Activated CD4-positive, alpha-beta T cell treated with anti-CD3 and anti-CD28 coated beads, Interleukin-2, amount 50 U/mL, for 24 hours (primary cell): ENCODE data around the gene HS6ST3.

Experiments
- DNase-seq, 2 donors: peaks; one replicate each; pipeline ENCODE4 v3.0.0-alpha.2; 2020; ENCODE audit warnings: low read depth in 1 of 2, low spot score in 1 of 2

Gene HS6ST3

GRCh38 chr13:96819375-96819774 is 729.5 kb downstream of the HS6ST3 start:
- DNase-seq = no peak

DNA sequence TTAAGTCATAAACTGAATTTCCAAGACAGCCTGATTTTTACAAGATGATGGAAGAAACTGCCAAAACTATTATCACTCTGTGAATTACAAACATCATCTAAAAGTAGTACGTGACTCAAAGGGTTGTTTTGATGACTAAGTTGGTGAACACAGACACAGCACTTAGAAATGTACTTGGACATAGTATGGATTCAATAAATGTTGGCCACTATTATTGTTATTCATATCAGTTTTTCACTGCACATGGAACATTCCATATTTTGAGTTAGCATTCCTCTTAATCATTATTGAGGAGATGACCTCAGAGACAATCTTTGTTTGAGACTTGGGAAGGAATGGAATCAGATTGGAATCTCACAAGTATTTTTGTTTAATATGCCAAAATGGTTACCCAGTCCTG is 731.5 kb downstream of the HS6ST3 start:
- DNase-seq = no peak

GRCh38 chr13:96821971-96822370 is 732.1 kb downstream of the HS6ST3 start:
- DNase-seq = no peak

GRCh38 chr13:96822895-96823294 is 733.0 kb downstream of the HS6ST3 start:
- no peak for DNase-seq

DNA sequence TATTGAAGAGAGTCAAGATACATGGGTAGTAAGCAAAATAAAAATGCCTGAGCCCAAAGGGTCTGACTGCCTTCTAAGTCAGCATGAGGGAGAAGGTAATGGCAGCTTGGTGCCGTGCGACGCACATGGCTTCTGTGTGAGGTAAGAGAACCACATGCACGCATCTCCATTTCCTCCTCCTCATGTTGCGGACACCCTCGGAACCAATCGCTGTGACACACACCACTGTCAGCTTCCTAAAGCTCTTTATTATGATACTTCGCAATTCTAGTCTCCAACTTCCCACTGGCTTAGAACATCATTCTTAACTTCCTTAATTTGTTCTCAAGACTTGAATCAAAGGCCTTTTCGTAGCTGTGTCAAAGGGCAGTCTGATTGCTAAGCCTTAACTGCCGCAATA is 734.2 kb downstream of the HS6ST3 start:
- DNase-seq = no peak

DNA sequence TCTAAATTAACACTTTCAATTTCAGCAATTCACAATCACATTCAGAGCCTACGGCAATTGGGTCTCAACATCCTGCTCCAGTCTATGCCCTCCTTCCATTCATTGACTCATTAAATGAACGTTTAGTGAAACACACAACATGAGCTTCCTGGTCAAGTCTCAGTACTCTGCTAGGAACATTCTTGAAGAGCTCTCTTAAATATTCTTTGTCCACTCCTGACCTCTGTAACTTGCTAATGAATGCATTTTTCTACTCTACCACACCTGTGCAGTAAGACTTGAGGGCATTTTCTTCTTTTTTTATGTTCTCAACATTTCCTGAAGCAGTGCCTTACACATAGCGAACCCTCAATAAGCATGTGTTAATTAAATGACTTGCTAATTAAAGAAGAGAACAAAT is 735.7 kb downstream of the HS6ST3 start:
- no peak for DNase-seq

- DNase-seq = no peak
These were observed 744.7 kb downstream of the HS6ST3 start for GRCh38 chr13:96834626-96835025.

GRCh38 chr13:96835546-96835945 is 745.6 kb downstream of the HS6ST3 start:
- no peak for DNase-seq

DNA sequence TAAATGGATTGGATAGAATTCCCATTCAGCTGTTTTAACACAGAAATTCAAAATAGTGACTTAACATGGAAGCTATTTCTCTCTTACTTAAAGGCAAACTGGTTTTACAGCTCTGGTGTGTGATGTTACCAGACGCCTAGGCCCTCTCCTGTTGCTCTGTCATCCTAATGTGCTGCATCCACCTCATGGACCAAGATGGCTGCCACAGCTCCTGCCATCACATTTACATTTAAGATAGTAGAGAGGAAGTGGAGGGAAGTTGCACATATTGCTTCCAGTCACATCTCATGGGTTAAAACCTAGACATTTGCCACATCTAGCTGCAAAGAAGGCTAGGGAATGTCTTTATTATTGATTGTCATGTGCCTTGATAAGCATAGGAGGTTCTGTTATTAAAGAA is 746.8 kb downstream of the HS6ST3 start:
- no peak for DNase-seq

DNA sequence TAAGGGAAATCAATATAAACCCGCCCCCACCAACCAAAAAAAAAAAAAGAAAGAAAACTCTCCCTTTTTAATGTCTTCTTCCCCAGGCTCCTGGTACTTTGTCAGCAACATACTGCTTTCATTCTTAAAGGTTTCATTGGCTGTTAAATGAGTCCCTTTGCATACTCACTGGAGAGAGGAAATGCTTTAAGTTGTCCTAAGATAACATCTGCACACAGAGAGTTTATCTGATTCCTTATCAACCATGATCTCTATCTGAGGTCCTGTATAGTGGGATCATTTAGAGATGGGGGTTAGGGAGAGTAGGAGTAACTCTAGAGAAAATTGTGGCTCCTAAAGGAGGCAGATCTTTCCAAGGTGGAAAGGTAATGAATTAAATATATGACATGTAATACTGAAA is 747.9 kb downstream of the HS6ST3 start:
- DNase-seq = no peak

DNA sequence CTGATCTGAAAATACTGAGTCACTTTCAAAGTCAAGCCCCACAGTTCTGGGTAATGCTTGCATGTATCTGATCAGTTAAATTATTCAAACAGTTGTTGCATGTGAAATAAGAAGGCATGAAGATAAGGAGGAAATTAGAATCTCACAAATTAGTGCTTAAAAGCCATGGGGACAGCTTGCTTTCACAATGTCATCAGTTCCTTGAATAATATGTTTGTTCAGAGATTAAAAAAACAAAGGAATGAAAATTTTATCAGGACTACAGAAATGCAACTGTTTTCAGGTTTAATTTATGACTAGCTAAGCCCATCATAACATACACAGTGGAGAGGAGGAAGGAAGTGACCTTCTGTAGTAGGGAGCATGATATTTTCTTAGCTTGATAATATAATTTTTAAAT is 754.3 kb downstream of the HS6ST3 start:
- DNase-seq = no peak

- DNase-seq = no peak
These were observed 754.7 kb downstream of the HS6ST3 start for GRCh38 chr13:96844616-96845015.

DNA sequence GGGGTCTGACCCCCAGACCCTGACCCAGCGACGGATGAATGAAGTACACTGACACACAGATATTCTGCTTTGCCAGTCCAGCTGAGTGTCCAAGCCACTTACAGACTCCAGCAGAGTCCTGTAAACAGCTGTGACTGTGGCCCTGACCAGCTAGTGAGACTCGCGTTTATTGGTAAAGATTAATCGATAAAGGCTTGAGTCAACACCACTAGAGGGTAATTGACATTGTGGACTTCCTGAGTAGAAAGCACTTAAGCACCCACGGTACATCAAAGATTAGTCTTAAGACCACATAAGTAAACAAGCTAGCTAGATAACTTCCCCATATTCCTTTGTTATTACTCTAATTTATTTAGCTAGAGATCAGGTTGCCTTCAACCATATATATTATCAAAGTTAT is 758.4 kb downstream of the HS6ST3 start:
- no peak for DNase-seq

DNA sequence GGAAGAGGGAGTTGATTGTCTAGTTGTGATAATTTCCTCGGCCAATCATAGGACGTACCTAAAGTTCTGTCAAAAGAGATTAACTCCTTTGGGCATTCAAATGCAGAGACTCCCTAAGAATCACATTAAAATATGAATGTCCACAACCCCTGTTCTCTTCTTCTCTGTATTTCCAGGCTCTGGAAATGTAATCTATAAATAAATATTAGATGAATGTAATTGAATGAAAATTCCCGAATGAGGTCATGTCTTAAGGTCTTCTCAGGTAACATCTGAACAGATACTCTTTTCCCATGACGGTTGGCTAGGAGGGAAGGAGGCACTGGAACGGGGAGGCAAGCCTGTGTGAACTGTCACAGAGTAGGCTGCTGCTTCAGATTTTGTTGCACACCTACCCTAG is 759.2 kb downstream of the HS6ST3 start:
- DNase-seq = no peak

- DNase-seq = no peak
These were observed 760.7 kb downstream of the HS6ST3 start for GRCh38 chr13:96850538-96851145.

DNA sequence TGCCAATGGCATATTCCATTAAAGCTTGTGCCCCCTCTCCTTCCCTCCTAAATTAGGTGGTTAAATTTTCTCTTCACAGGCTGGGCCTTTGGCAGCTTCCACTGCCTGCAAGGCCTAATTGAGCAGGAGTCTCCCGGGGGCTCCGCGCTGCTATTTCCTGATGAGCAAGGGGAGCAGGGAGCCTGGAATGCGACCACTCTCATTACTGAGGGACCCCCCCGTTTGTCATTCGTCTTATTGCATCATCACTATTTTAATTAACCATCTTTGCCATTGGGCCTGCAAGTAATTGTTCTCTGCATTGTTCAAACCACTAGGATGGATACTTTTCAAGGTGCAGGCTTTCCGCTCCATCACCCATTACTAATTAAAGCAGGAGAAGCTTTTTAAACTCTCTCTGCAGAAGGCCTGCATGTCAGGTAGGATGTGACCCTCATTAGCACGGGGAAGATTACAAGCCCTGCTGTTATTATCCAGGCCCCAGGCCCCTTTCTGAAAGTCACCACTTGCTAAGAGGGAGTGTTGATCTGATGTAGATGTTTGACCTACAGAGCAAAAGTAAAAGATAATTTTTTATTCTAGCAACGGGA is 762.0 kb downstream of the HS6ST3 start:
- no peak for DNase-seq

- no peak for DNase-seq
These were observed 768.4 kb downstream of the HS6ST3 start for GRCh38 chr13:96858133-96858826.

DNA sequence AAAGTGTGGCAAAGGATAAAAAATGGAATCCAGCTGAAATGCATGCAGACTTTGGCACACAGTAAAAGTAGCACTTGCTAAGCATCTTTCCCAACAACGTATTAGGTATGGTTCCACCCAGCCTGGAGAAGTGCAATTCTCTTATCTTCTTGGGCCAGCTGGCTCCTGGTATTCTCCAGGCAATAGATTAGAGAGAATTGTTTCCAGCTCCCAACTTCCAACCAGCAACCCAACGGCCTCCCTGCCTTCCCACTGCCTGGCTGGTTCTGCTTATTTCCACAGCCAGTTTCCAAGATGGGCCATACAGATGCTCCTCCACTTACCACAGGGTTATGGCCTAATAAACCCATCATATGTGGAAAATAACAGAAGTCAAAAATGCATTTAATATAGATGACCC is 771.0 kb downstream of the HS6ST3 start:
- no peak for DNase-seq

DNA sequence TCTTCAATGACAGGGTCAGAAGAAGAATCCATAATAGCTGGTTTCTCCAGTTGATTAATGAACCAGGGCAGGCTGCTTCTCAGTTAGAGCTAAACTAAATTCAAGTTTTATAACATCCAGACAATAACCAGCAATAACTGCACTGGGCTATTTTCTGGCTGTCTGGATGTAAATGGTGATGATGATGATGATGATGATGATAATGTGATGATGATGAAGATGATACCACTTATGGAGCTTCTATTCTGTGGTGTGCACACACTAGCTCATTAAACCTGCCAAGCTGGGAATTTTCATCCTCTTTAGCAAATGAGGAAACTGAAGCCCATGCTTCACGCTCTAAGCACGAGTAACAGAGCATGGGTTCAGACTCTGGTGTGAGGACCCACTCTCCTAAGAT is 772.2 kb downstream of the HS6ST3 start:
- DNase-seq = no peak

DNA sequence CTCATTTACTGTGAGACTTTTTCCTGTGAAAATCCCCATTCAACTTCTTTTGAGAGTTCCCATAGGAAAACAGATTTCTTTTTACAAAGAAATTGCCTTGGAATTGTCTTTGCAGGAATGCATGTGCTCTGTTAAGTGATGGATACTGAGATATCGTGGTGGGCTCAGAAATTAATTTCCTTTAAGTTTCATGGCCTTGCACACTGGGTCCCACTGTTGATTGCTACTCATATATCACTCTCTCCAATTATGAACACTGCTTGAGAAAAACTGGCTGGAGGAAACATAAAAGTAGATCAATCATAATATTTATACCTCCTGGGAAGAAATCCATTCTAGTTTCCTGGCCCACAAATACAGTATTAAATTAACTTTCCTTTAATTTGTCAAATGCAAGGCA is 773.1 kb downstream of the HS6ST3 start:
- DNase-seq = no peak

DNA sequence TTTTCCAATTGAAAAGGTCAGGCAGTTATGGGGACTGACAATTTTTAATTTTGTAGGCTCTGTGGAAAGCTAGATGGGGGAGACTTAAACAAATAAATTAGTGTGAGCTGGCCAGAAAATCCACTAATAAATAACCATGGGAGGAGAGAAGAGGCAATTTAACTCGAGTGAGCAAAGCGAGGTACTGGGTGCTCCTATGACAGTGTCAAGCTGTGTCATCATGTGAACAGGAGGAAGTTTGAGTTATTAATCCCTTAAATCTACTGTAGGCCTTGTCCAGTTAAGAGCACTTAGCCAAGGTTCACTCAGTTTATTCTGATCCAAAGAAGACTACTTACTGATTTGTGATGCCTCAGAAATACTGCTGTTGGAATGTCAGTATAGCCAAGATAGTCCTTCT is 781.6 kb downstream of the HS6ST3 start:
- no peak for DNase-seq

DNA sequence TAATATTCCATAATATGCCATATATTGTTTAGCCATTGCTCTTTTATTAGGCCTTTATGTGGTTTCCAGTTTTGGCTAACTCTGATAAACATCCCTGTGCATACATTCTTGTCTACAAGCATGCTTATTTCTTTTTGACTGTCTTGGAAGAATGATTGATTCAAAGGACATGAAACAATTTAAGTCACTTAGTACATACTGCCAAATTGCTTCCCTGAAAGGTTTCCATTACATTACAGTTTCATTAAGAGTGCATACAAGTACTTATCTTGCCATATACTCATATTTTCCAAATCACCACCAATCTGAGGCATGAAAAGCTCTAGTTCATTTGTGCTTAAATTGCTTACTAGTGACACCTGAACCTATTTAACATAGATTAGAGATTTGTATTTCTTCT is 790.5 kb downstream of the HS6ST3 start:
- no peak for DNase-seq
